DND-41 (cell line): Measurements from ENCODE around the gene TTLL9.
A peak's percentile ranks its signal among the peaks of the same experiment; 100 is the strongest.

ENCODE experiments used
- ATAC-seq: fragments of 200-7000 bp; cut with Tn5 transposase; 3 replicates; pipeline ENCODE4 v1.9.1; 2021; ENCODE audit warnings: low read depth; ENCODE audit not compliant: insufficient read depth
- DNase-seq: peaks from one replicate; pipeline ENCODE4 v3.0.0-alpha.2; 2020
- H2AFZ ChIP-seq: 2 replicates; pipeline ENCODE4 v1.6.0; 2012; ENCODE audit warnings: low read depth, low read length
- H3K27ac ChIP-seq: 2 replicates; pipeline ENCODE4 v1.5.1; 2012; ENCODE audit warnings: low read length, inconsistent platforms
- H3K27me3 ChIP-seq: fragments of 200-600 bp; sonication (generic); 2 replicates; pipeline ENCODE4 v1.6.0; 2012; ENCODE audit warnings: low read length, mild to moderate bottlenecking, inconsistent platforms; ENCODE audit not compliant: insufficient read depth, poor library complexity
- H3K36me3 ChIP-seq: 2 replicates; pipeline ENCODE4 v1.5.1; 2012; ENCODE audit warnings: low read length, inconsistent platforms; ENCODE audit not compliant: insufficient read depth
- H3K4me1 ChIP-seq: 2 replicates; pipeline ENCODE4 v1.5.1; 2012; ENCODE audit warnings: mild to moderate bottlenecking, low read length; ENCODE audit not compliant: insufficient read depth
- H3K4me2 ChIP-seq: 2 replicates; pipeline ENCODE4 v1.6.0; 2012; ENCODE audit warnings: mild to moderate bottlenecking, moderate library complexity, low read length, inconsistent platforms; ENCODE audit not compliant: insufficient read depth
- H3K4me3 ChIP-seq, 2 experiments: fragments of 200-600 bp in 1 of 2; shearing (Covaris generic) in 1 of 2; 2 replicates each; pipeline ENCODE4 v1.5.1; 2012 to 2016; ENCODE audit warnings: inconsistent platforms in 2 of 2, low read length in 2 of 2, mild to moderate bottlenecking in 2 of 2, low read depth in 1 of 2, moderate library complexity in 1 of 2
- H3K79me2 ChIP-seq: 2 replicates; pipeline ENCODE4 v1.6.0; 2012; ENCODE audit warnings: low read length, inconsistent platforms; ENCODE audit not compliant: insufficient read depth
- H3K9ac ChIP-seq: 2 replicates; pipeline ENCODE4 v1.6.0; 2012; ENCODE audit warnings: low read depth, mild to moderate bottlenecking, inconsistent platforms, low read length, moderate library complexity
- H3K9me3 ChIP-seq: 2 replicates; pipeline ENCODE4 v1.5.1; 2012; ENCODE audit warnings: low read length, moderate library complexity, mild to moderate bottlenecking, inconsistent platforms; ENCODE audit not compliant: insufficient read depth, severe bottlenecking
- H4K20me1 ChIP-seq: 2 replicates; pipeline ENCODE4 v1.6.0; 2012; ENCODE audit warnings: low read length; ENCODE audit not compliant: insufficient read depth
- EZH2 ChIP-seq: IDR thresholded peaks from 3 replicates; pipeline ENCODE4 v1.6.1; 2012; ENCODE audit warnings: borderline replicate concordance, low read depth, mild to moderate bottlenecking, moderate library complexity, low read length, inconsistent platforms; ENCODE audit not compliant: severe bottlenecking
- TF ChIP-seq, protein P1 (sequence below): IDR thresholded peaks from 2 replicates; pipeline ENCODE4 v1.5.1; 2012; ENCODE audit warnings: borderline replicate concordance, low read length, moderate library complexity, mild to moderate bottlenecking; ENCODE audit not compliant: poor library complexity, severe bottlenecking; ENCODE audit errors: extremely low read depth

TTLL9 gene

GRCh38 chr20:31922181-31922580, 51.7 kb downstream of the TTLL9 start:
- H3K4me2 ChIP-seq, result no peak overlapping the region
- H3K4me3 ChIP-seq, result no peak overlapping the region
- H4K20me1 ChIP-seq, result peaks cover 10% of the 10 kb centered on the region; the same call in 1 of the 2 replicates
- DNase-seq (no peak), ATAC-seq (no peak)
- H3K36me3 ChIP-seq, result no peaks in the 10 kb centered on the region
- no peaks in the 10 kb centered on the region for H3K27me3 ChIP-seq
- no peak overlapping the region for H3K9ac ChIP-seq
- no peaks in the 10 kb centered on the region for H3K9me3 ChIP-seq
- H2AFZ ChIP-seq, result no peak overlapping the region
- H3K4me1 ChIP-seq, result no peaks in the 10 kb centered on the region
- no peaks in the 10 kb centered on the region for H3K79me2 ChIP-seq
- TF ChIP-seq, protein P1, sequence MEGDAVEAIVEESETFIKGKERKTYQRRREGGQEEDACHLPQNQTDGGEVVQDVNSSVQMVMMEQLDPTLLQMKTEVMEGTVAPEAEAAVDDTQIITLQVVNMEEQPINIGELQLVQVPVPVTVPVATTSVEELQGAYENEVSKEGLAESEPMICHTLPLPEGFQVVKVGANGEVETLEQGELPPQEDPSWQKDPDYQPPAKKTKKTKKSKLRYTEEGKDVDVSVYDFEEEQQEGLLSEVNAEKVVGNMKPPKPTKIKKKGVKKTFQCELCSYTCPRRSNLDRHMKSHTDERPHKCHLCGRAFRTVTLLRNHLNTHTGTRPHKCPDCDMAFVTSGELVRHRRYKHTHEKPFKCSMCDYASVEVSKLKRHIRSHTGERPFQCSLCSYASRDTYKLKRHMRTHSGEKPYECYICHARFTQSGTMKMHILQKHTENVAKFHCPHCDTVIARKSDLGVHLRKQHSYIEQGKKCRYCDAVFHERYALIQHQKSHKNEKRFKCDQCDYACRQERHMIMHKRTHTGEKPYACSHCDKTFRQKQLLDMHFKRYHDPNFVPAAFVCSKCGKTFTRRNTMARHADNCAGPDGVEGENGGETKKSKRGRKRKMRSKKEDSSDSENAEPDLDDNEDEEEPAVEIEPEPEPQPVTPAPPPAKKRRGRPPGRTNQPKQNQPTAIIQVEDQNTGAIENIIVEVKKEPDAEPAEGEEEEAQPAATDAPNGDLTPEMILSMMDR, result no peak
- TF ChIP-seq EZH2, result no peak
- H3K27ac ChIP-seq, result no peak overlapping the region

GRCh38 chr20:31922588-31922987, 52.2 kb downstream of the TTLL9 start:
- peaks cover 10% of the 10 kb centered on the region; the same call in 1 of the 2 replicates for H4K20me1 ChIP-seq
- no peaks in the 10 kb centered on the region for H3K36me3 ChIP-seq
- ATAC-seq, result no peak
- H3K79me2 ChIP-seq, result no peaks in the 10 kb centered on the region
- no peak overlapping the region for H3K4me3 ChIP-seq
- no peaks in the 10 kb centered on the region for H3K9me3 ChIP-seq
- no peak overlapping the region for H3K27ac ChIP-seq
- no peak overlapping the region for H2AFZ ChIP-seq
- no peak for TF ChIP-seq EZH2
- TF ChIP-seq, protein P1, result no peak
- no peak for DNase-seq
- no peak overlapping the region for H3K9ac ChIP-seq
- H3K4me2 ChIP-seq, result no peak overlapping the region
- H3K4me1 ChIP-seq, result no peaks in the 10 kb centered on the region
- H3K27me3 ChIP-seq, result peaks cover under 1% of the 10 kb centered on the region

DNA sequence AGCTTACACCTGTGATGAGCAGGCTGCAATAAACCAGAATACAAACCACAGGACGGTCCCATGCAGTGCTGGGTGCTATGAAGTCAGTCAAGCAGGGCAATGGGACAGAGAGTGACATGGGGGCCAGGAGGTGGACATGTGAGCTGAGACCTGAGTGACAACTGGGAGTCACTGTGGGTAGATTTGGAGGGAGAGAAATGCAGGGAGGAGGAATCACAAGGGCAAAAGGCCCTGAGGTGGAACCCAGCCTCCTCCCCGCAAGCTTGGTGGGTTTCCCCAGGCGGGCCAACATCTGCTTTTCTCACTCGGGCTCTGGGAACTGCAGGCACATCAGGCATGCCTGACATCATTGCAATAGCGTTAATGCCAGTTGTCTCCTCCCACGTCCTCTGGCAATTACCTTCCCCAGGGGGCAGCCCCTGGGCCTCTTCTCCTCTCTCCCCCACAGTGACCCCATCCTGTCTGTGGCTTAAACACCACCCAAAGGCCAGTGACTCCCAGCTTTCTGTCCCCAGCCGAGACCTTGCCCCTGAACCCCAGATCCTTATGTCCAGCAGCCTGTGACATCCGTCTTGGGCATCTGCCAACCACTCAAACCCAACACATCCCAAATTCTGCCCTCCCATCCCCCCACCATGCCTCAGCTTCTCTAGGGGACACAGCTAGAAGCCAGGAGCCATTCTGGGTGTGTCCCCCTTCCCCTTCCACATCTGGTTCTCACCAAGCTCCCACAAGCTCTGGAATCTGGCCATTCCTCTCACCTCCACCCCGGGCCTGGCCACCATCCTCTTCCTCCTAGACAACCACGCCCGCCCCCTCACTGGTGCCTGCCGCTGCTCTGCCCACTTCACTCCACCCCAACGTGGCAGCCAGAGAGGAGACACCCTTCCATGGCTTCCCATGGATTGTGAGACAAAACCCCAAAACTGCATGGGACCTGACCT, 53.2 kb downstream of the TTLL9 start:
- Histone ChIP-seq H3K79me2 (no peaks in the 10 kb centered on the region), H3K27ac (no peak overlapping the region), H3K4me3 (no peak overlapping the region), H3K27me3 (peaks cover 2% of the 10 kb centered on the region), H3K4me2 (no peak overlapping the region), H3K9ac (no peak overlapping the region), H3K36me3 (no peaks in the 10 kb centered on the region), H4K20me1 (peaks cover 10% of the 10 kb centered on the region; the same call in 1 of the 2 replicates), H2AFZ (no peak overlapping the region), H3K4me1 (no peaks in the 10 kb centered on the region), H3K9me3 (no peaks in the 10 kb centered on the region)
- TF ChIP-seq, protein P1, result no peak
- no peak for TF ChIP-seq EZH2
- peak; percentile 14; the same call in 1 of the 3 replicates for ATAC-seq
- DNase-seq, result no peak
